RWPE1 (cell line): Measurements from ENCODE around the gene MT1F.

Source experiments
- CTCF ChIA-PET: fragments of 350-600 bp; sonication (Branson Sonifier 250); formaldehyde crosslinking; extraction: SDS; loops from one replicate; lab custom pipeline; 2021; lab: Yijun Ruan, JAX
- POLR2A ChIA-PET: fragments of 400-600 bp; formaldehyde crosslinking; extraction: SDS; loops from one replicate; lab custom pipeline; 2020; ENCODE audit warnings: antibody characterized with exemption; ENCODE audit not compliant: low non-redundant PET; lab: Yijun Ruan, JAX
- DNase-seq: peaks from one replicate; pipeline ENCODE4 v3.0.0; 2012; ENCODE audit warnings: low spot score
- H3K27ac ChIP-seq: fragments of 450-650 bp; 2 replicates; pipeline ENCODE4 v1.5.1; 2017
- CTCF ChIP-seq: fragments of 450-650 bp; conservative IDR thresholded peaks from 2 replicates; pipeline ENCODE4 v1.5.1; 2017; ENCODE audit warnings: low read depth, mild to moderate bottlenecking

Gene MT1F

DNA sequence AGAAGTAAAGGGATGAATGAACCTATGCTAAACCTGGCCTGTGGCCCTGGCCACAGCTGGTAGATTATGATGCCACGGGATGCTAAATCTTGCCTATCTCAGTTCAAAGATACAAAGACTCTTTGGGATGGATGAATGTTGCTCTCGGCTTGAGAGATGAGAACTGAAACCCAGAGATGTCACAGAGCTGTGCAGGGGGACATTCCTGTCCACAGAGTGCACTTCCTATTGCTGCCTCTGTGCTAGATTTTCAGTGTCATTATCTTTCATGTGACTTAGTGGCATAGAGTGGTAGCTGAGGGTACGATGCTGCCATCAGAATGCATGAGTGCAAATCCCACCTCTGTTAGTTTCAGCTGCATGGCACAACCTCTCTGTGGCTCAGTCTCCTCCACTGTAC is 27.6 kb upstream of the MT1F start:
- ChIA-PET CTCF (interaction anchor here (0.6 to 1.1 kb wide), 2 partner anchors 44 to 72 kb away, joined by 3 read pairs; no protein-coding TSS in a partner anchor), POLR2A (no interaction called here)
- peak overlapping the region; percentile 90; the same call in 1 of the 2 replicates for H3K27ac ChIP-seq
- TF ChIP-seq CTCF, result no peak
- DNase-seq, result no peak

DNA sequence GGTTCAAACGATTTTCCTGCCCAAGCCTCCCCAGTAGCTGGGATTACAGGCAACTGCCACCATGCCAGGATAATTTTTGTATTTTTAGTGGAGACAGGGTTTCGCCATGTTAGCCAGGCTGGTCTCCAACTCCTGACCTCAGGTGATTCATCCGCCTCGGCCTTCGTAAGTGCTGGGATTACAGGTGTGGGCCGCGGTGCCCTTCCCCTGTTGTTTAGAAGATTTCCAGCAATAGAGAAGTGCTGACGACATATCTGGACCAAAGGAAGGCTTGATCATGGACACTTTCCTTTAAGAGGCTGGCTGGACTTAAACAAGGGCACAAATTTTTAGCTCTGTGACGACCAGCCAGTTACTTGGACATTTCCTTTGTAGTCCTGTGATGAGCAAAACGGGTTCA is 26.6 kb upstream of the MT1F start:
- H3K27ac ChIP-seq, result no peak overlapping the region
- ChIA-PET POLR2A (no interaction called here), CTCF (no interaction called here)
- no peak for DNase-seq
- TF ChIP-seq CTCF, result no peak

GRCh38 chr16:56631832-56632155 is 26.0 kb upstream of the MT1F start:
- TF ChIP-seq CTCF, result no peak
- CTCF ChIA-PET, result no interaction called here
- H3K27ac ChIP-seq, result peak overlapping the region; percentile 24
- POLR2A ChIA-PET, result no interaction called here
- no peak for DNase-seq

DNA sequence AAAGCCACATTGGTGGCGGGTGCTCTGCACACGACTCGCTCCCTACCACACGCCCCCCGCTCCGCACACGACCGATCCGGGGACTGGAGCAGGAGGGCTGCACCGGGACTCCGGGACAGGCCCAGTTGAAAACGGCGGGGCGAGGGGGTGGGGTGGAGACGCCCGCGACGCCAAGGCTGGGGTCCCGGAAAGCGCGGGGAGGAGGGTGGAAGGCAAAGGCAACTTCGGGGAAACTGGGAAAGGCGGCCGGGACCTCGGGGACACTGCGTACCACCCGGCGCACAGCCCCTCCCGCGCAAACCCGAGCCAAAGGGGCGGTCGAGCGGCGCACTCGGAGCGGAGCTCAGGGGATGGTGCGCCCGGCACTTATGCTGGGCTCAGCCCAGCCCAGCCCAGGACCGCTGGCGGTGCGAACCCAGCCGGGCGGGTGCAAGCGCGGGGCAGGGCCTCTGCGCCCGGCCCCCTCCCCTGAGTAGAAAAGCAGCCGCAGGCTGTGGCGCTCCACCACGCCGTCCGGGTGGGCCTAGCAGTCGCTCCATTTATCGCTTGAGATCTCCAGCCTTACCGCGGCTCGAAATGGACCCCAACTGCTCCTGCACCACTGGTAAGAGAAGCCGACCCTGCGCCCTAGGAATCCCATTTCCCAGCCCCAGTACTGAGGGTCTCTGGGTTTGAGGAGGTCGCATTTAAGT is 25.5 kb upstream of the MT1F start, which contains the start of gene MT1M:
Gene MT1M (plus strand): TSS at position 504 of the 692 bp plus-strand sequence. CDS start 73 bp downstream, at position 577.
- DNase-seq, result no peak
- CTCF ChIA-PET, result no interaction called here
- peak within 1 kb of the TSS; percentile 24 for H3K27ac ChIP-seq
- POLR2A ChIA-PET, result no interaction called here
- no peak for TF ChIP-seq CTCF

DNA sequence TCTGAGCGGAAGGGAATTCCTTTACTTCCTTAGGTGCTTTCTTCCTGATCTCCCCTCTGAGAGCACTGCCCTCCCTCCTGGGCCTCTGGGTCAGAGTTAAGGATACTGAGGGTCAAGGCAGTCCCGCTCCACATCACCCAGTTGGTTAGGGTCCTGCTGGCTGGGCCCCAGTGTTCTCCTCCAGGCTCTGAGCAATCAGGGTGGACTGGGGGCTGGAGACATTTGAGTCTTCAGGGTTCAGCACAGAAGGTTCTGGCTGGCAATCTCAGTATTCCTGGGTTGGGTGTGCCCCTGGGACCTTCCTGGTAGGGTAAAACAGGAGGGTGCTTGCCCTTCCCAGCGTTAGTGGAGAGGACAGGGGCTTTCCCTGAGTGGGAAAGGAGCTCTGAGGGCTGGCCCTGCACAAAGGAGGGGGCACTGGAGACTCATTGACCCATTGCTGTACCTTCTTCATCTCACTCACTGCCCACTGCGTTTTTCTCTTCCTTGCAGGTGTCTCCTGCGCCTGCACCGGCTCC is 24.9 kb upstream of the MT1F start:
- H3K27ac ChIP-seq, result peak overlapping the region; percentile 24
- POLR2A ChIA-PET, result no interaction called here
- CTCF ChIA-PET, result no interaction called here
- no peak for TF ChIP-seq CTCF
- no peak for DNase-seq

GRCh38 chr16:56633535-56633934 is 24.2 kb upstream of the MT1F start:
- TF ChIP-seq CTCF, result no peak
- CTCF ChIA-PET, result no interaction called here
- no peak overlapping the region for H3K27ac ChIP-seq
- POLR2A ChIA-PET, result no interaction called here
- DNase-seq, result no peak
